GM12892 (cell line): ENCODE results near the gene IGFLR1.

ENCODE experiments used
- DNase-seq: peaks from one replicate; pipeline ENCODE4 v3.0.0; 2011; ENCODE audit not compliant: insufficient read length
- FAIRE-seq: peaks from 2 replicates; lab custom pipeline; 2011; peaks lifted over from hg19 to GRCh38; lab: Jason Lieb, UNC
- POLR2A ChIP-seq: IDR thresholded peaks from 2 replicates; pipeline ENCODE4 v1.6.1; 2011; ENCODE audit warnings: low read depth, low read length, control low read depth
- POLR2AphosphoS5 ChIP-seq: IDR thresholded peaks from 2 replicates; pipeline ENCODE4 v1.6.1; 2011; ENCODE audit warnings: low read depth, low read length, control low read depth
- TAF1 ChIP-seq: IDR thresholded peaks from 2 replicates; pipeline ENCODE4 v1.6.1; 2011; ENCODE audit warnings: low read depth, mild to moderate bottlenecking, control low read depth, low read length, borderline replicate concordance

Gene IGFLR1

GRCh38 chr19:35722897-35723296, 19.4 kb downstream of the IGFLR1 start:
- DNase-seq (no peak), FAIRE-seq (no peak)
- 0 out of 2 replicates have a peak, but pooled peaks have one; percentile 22 for TF ChIP-seq POLR2A
- peak; percentile 37 for TF ChIP-seq POLR2AphosphoS5
- TF ChIP-seq TAF1, result no peak

- no peak for TF ChIP-seq TAF1
- no peak for TF ChIP-seq POLR2AphosphoS5
- no peak for TF ChIP-seq POLR2A
- no peak for DNase-seq
- no peak for FAIRE-seq
These were observed 19.8 kb downstream of the IGFLR1 start for GRCh38 chr19:35722461-35722860.

- TF ChIP-seq POLR2AphosphoS5 (no peak), TAF1 (no peak), POLR2A (0 out of 2 replicates have a peak, but pooled peaks have one; percentile 31)
- FAIRE-seq, result no peak
- DNase-seq, result no peak
These were observed 20.9 kb downstream of the IGFLR1 start for GRCh38 chr19:35721374-35721773.

- DNase-seq (no peak), FAIRE-seq (no peak)
- TF ChIP-seq TAF1 (no peak), POLR2AphosphoS5 (no peak), POLR2A (no peak)
These were observed 21.6 kb downstream of the IGFLR1 start for GRCh38 chr19:35720648-35721047.

- TF ChIP-seq POLR2AphosphoS5, result no peak
- TF ChIP-seq TAF1, result no peak
- no peak for TF ChIP-seq POLR2A
- FAIRE-seq (no peak), DNase-seq (no peak)
These were observed 22.1 kb downstream of the IGFLR1 start for GRCh38 chr19:35720163-35720524.

- no peak for DNase-seq
- no peak for TF ChIP-seq POLR2AphosphoS5
- no peak; the same call in 1 of the 2 replicates for TF ChIP-seq POLR2A
- TF ChIP-seq TAF1, result no peak
- no peak for FAIRE-seq
These were observed 22.7 kb downstream of the IGFLR1 start for GRCh38 chr19:35719402-35720162.

- DNase-seq (peak; percentile 65), FAIRE-seq (peak; percentile 66)
- TF ChIP-seq TAF1, result 0 out of 2 replicates have a peak, but pooled peaks have one; percentile 11
- TF ChIP-seq POLR2A, result peak; percentile 16; the same call in 1 of the 2 replicates
- peak; percentile 67; the same call in 1 of the 2 replicates for TF ChIP-seq POLR2AphosphoS5
These were observed 23.8 kb downstream of the IGFLR1 start for GRCh38 chr19:35718345-35719041.

- DNase-seq (peak; percentile 99), FAIRE-seq (no peak)
- TF ChIP-seq POLR2A, result peak; percentile 38; the same call in 1 of the 2 replicates
- TF ChIP-seq TAF1, result no peak
These were observed 24.4 kb downstream of the IGFLR1 start, which contains the start of gene KMT2B for GRCh38 chr19:35717665-35718344. Gene KMT2B, plus strand, starts transcription at chr19:35718003. Its CDS starts 16 bp downstream, at chr19:35718019.

- peak; percentile 66; the same call in 1 of the 2 replicates for TF ChIP-seq POLR2AphosphoS5
- 0 out of 2 replicates have a peak, but pooled peaks have one; percentile 18 for TF ChIP-seq TAF1
- TF ChIP-seq POLR2A, result peak; percentile 70; the same call in 1 of the 2 replicates
- peak; percentile 69 for DNase-seq
- peak; percentile 98 for FAIRE-seq
These were observed 25.2 kb downstream of the IGFLR1 start for GRCh38 chr19:35716801-35717664.

- DNase-seq, result no peak
- peak; percentile 42 for FAIRE-seq
- peak; percentile 34 for TF ChIP-seq POLR2A
- TF ChIP-seq POLR2AphosphoS5, result no peak
- no peak for TF ChIP-seq TAF1
These were observed 26.1 kb downstream of the IGFLR1 start for GRCh38 chr19:35715981-35716800.

- no peak for TF ChIP-seq TAF1
- no peak for TF ChIP-seq POLR2A
- TF ChIP-seq POLR2AphosphoS5, result no peak; the same call in none of the 2 replicates
- no peak for FAIRE-seq
These were observed 26.9 kb downstream of the IGFLR1 start for GRCh38 chr19:35715355-35715809.

More at GRCh38 chr19:35715355-35715809, 26.9 kb downstream of the IGFLR1 start:
- no peak for DNase-seq
